H9 (cell line): ENCODE data around the gene TNIP3. TPM values are rescaled to one million over a fixed set of nuclear protein-coding genes. Genes with fewer than 3 reads are reported as not detected.
A peak's percentile ranks its signal among the peaks of the same experiment; 100 is the strongest.

Experiments
- DNase-seq: peaks from one replicate; pipeline ENCODE4 v3.0.0-alpha.2; 2017
- H2AFZ ChIP-seq: one replicate; pipeline ENCODE4 v1.6.1; 2013; ENCODE audit warnings: mild to moderate bottlenecking, low read length, control low read depth, moderate library complexity
- H2AK5ac ChIP-seq: 2 replicates; pipeline ENCODE4 v1.6.1; 2013; ENCODE audit warnings: low read length, control low read depth, mixed read lengths; ENCODE audit not compliant: insufficient read length
- H2BK120ac ChIP-seq: one replicate; pipeline ENCODE4 v1.6.1; 2013; ENCODE audit warnings: low read depth, mild to moderate bottlenecking, low read length, control low read depth, inconsistent platforms; ENCODE audit not compliant: poor library complexity, severe bottlenecking
- H2BK12ac ChIP-seq: 2 replicates; pipeline ENCODE4 v1.6.1; 2013; ENCODE audit warnings: low read length, control low read depth, mixed read lengths, low read depth; ENCODE audit not compliant: insufficient read length
- H2BK15ac ChIP-seq: 2 replicates; pipeline ENCODE4 v1.6.1; 2013; ENCODE audit warnings: low read depth, low read length, control low read depth
- H2BK20ac ChIP-seq: one replicate; pipeline ENCODE4 v1.6.1; 2013; ENCODE audit warnings: low read depth, mild to moderate bottlenecking, low read length, control low read depth, inconsistent platforms; ENCODE audit not compliant: poor library complexity, severe bottlenecking
- H2BK5ac ChIP-seq: 2 replicates; pipeline ENCODE4 v1.6.1; 2013; ENCODE audit warnings: low read length, control low read depth, mixed read lengths; ENCODE audit not compliant: insufficient read length
- H3K14ac ChIP-seq: 2 replicates; pipeline ENCODE4 v1.6.1; 2013; ENCODE audit warnings: low read length, control low read depth; ENCODE audit not compliant: insufficient read depth
- H3K18ac ChIP-seq: 2 replicates; pipeline ENCODE4 v1.6.1; 2013; ENCODE audit warnings: low read depth, mild to moderate bottlenecking, mixed read lengths, low read length, control low read depth; ENCODE audit not compliant: insufficient read length
- H3K23ac ChIP-seq: 2 replicates; pipeline ENCODE4 v1.6.1; 2013; ENCODE audit warnings: low read length, control low read depth, mixed read lengths, low read depth; ENCODE audit not compliant: insufficient read length
- H3K23me2 ChIP-seq: 2 replicates; pipeline ENCODE4 v1.6.1; 2013; ENCODE audit warnings: low read depth, mild to moderate bottlenecking, mixed read lengths, low read length, control low read depth; ENCODE audit not compliant: insufficient read length, poor library complexity, severe bottlenecking
- H3K27ac ChIP-seq: 2 replicates; pipeline ENCODE4 v1.5.1; 2013; ENCODE audit warnings: low read length, control low read depth, mixed read lengths, low read depth; ENCODE audit not compliant: insufficient read length
- H3K27me3 ChIP-seq: 2 replicates; pipeline ENCODE4 v1.6.1; 2013; ENCODE audit warnings: low read length, control low read depth, inconsistent platforms; ENCODE audit not compliant: insufficient read depth
- H3K4ac ChIP-seq: 2 replicates; pipeline ENCODE4 v1.6.1; 2013; ENCODE audit warnings: low read depth, mild to moderate bottlenecking, control low read depth, inconsistent platforms, low read length, moderate library complexity
- H3K4me1 ChIP-seq: 2 replicates; pipeline ENCODE4 v1.6.1; 2013; ENCODE audit warnings: low read length, control low read depth, inconsistent platforms; ENCODE audit not compliant: insufficient read depth
- H3K4me2 ChIP-seq: 2 replicates; pipeline ENCODE4 v1.6.1; 2013; ENCODE audit warnings: low read length, control low read depth, mixed read lengths; ENCODE audit not compliant: insufficient read length, insufficient read depth
- H3K56ac ChIP-seq: 2 replicates; pipeline ENCODE4 v1.6.1; 2013; ENCODE audit warnings: low read depth, mild to moderate bottlenecking, mixed read lengths, low read length, control low read depth; ENCODE audit not compliant: insufficient read length
- H3K79me1 ChIP-seq: 2 replicates; pipeline ENCODE4 v1.6.1; 2013; ENCODE audit warnings: low read depth, mild to moderate bottlenecking, moderate library complexity, low read length, control low read depth, inconsistent platforms; ENCODE audit not compliant: insufficient read depth, poor library complexity, severe bottlenecking
- H3K79me2 ChIP-seq: 2 replicates; pipeline ENCODE4 v1.6.1; 2013; ENCODE audit warnings: low read length, control low read depth, inconsistent platforms; ENCODE audit not compliant: insufficient read depth
- H3K9ac ChIP-seq: 2 replicates; pipeline ENCODE4 v1.6.1; 2013; ENCODE audit warnings: low read length, control low read depth, mixed read lengths; ENCODE audit not compliant: insufficient read length; ENCODE audit errors: extremely low read depth
- H3K9me3 ChIP-seq: one replicate; pipeline ENCODE4 v1.6.1; 2013; ENCODE audit warnings: low read depth, low read length, inconsistent platforms; ENCODE audit not compliant: control insufficient read depth
- H3T11ph ChIP-seq: one replicate; pipeline ENCODE4 v1.6.1; 2013; ENCODE audit warnings: mild to moderate bottlenecking, low read length, control low read depth, inconsistent platforms
- H4K20me1 ChIP-seq: one replicate; pipeline ENCODE4 v1.6.1; 2013; ENCODE audit not compliant: control insufficient read depth, insufficient read length, insufficient read depth
- H4K5ac ChIP-seq: 2 replicates; pipeline ENCODE4 v1.6.1; 2013; ENCODE audit warnings: low read depth, mild to moderate bottlenecking, mixed read lengths, low read length, control low read depth; ENCODE audit not compliant: insufficient read length
- H4K8ac ChIP-seq: replicated peaks from 2 replicates; pipeline ENCODE4 v1.6.1; 2013; ENCODE audit warnings: low read length, control low read depth, mixed read lengths, low read depth; ENCODE audit not compliant: insufficient read length
- H4K91ac ChIP-seq: 2 replicates; pipeline ENCODE4 v1.6.1; 2013; ENCODE audit warnings: low read depth, mild to moderate bottlenecking, moderate library complexity, mixed read lengths, low read length, control low read depth; ENCODE audit not compliant: insufficient read length
- H3K27ac Mint-ChIP-seq, 3 experiments: 2 replicates in 2 of 3; 3 replicates in 1 of 3; pipeline ENCODE4 v1.8.0; 2020 to 2021; ENCODE audit warnings: mixed read lengths in 3 of 3, mild to moderate bottlenecking in 1 of 3, moderate library complexity in 1 of 3
- H3K27me3 Mint-ChIP-seq: 2 replicates; pipeline ENCODE4 v1.8.0; 2021; ENCODE audit warnings: low read depth, mild to moderate bottlenecking, moderate library complexity, mixed read lengths
- H3K36me3 Mint-ChIP-seq, 3 experiments: 2 replicates in 2 of 3; 3 replicates in 1 of 3; pipeline ENCODE4 v1.8.0; 2020 to 2021; ENCODE audit warnings: low read depth in 3 of 3, mixed read lengths in 3 of 3; ENCODE audit not compliant: insufficient read depth in 1 of 3
- H3K4me1 Mint-ChIP-seq, 2 experiments: 2 replicates each; pipeline ENCODE4 v1.8.0; 2020; ENCODE audit warnings: mixed read lengths in 2 of 2
- H3K4me3 Mint-ChIP-seq, 2 experiments: 2 replicates in 1 of 2; 3 replicates in 1 of 2; pipeline ENCODE4 v1.8.0; 2020 to 2021; ENCODE audit warnings: mild to moderate bottlenecking in 2 of 2, mixed read lengths in 2 of 2, moderate library complexity in 1 of 2
- H3K9me3 Mint-ChIP-seq, 2 experiments: 2 replicates in 1 of 2; 3 replicates in 1 of 2; pipeline ENCODE4 v1.8.0; 2020; ENCODE audit warnings: mild to moderate bottlenecking in 2 of 2, mixed read lengths in 2 of 2, moderate library complexity in 1 of 2
- total RNA-seq: library from RNA; stranded (reverse); gene quantifications from 2 replicates; pipeline ENCODE4 v1.2.1, GENCODE V29; 2021
- TF ChIP-seq, protein P1 (sequence below): fragments of 200-600 bp; sonication (generic); conservative IDR thresholded peaks from 3 replicates; pipeline ENCODE4 v1.8.0; 2021; ENCODE audit warnings: antibody characterized with exemption, mild to moderate bottlenecking

The TNIP3 gene
- total RNA-seq, 1 experiment from 2014 or later = not detected

DNA sequence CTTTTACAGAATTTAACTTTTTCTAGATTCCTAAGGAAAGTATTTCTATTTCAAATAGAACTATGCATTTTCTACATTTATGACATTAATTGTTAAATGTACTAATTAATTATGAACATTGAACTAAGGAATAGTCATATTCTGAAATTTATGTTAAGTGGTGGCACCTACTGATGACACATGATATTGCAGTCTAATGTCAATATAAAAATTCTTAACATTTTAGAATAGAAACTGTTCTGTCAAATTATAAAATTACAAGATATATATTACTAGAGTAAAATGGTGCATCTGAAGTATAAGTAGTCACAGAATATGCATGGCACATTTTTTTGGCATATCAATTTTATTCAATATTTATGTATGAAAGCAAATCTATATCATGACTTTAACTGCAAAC, 51.6 kb downstream of the TNIP3 start:
- no peak overlapping the region for H2AFZ ChIP-seq
- Mint-ChIP-seq H3K36me3 (no peaks in the 10 kb centered on the region), H3K27me3 (peaks cover 2% of the 10 kb centered on the region; the same call in 1 of the 2 replicates), H3K4me3 (no peak overlapping the region), H3K4me1 (peaks cover 0 to 4% of the 10 kb centered on the region in 2 experiments; a peak in 1 of 4 replicates), H3K27ac (no peak overlapping the region), H3K9me3 (no peaks in the 10 kb centered on the region)
- no peak overlapping the region for H2BK120ac ChIP-seq
- no peak overlapping the region for H3K9ac ChIP-seq
- TF ChIP-seq, protein P1, sequence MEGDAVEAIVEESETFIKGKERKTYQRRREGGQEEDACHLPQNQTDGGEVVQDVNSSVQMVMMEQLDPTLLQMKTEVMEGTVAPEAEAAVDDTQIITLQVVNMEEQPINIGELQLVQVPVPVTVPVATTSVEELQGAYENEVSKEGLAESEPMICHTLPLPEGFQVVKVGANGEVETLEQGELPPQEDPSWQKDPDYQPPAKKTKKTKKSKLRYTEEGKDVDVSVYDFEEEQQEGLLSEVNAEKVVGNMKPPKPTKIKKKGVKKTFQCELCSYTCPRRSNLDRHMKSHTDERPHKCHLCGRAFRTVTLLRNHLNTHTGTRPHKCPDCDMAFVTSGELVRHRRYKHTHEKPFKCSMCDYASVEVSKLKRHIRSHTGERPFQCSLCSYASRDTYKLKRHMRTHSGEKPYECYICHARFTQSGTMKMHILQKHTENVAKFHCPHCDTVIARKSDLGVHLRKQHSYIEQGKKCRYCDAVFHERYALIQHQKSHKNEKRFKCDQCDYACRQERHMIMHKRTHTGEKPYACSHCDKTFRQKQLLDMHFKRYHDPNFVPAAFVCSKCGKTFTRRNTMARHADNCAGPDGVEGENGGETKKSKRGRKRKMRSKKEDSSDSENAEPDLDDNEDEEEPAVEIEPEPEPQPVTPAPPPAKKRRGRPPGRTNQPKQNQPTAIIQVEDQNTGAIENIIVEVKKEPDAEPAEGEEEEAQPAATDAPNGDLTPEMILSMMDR = peak; percentile 53
- no peak overlapping the region for H3K23ac ChIP-seq
- H2AK5ac ChIP-seq = no peak overlapping the region
- no peak overlapping the region for H4K5ac ChIP-seq
- no peaks in the 10 kb centered on the region for H4K20me1 ChIP-seq
- no peak overlapping the region for H3K27ac ChIP-seq
- no peak overlapping the region for H2BK20ac ChIP-seq
- no peak overlapping the region for H3T11ph ChIP-seq
- H2BK5ac ChIP-seq = no peak overlapping the region
- H3K4ac ChIP-seq = no peak overlapping the region
- no peak overlapping the region for H3K14ac ChIP-seq
- H3K9me3 ChIP-seq = no peaks in the 10 kb centered on the region
- H2BK15ac ChIP-seq = no peak overlapping the region
- H3K4me2 ChIP-seq = no peak overlapping the region
- no peaks in the 10 kb centered on the region for H3K79me1 ChIP-seq
- H2BK12ac ChIP-seq = no peak overlapping the region
- H3K23me2 ChIP-seq = no peaks in the 10 kb centered on the region
- no peak overlapping the region for H3K56ac ChIP-seq
- no peaks in the 10 kb centered on the region for H3K4me1 ChIP-seq
- no peaks in the 10 kb centered on the region for H3K79me2 ChIP-seq
- H3K27me3 ChIP-seq = no peaks in the 10 kb centered on the region
- H4K8ac ChIP-seq = no peak overlapping the region
- no peak overlapping the region for H4K91ac ChIP-seq
- H3K18ac ChIP-seq = no peak overlapping the region
- DNase-seq = no peak
